ENCODE measurements around the gene SULT2B1. TPM values are rescaled to one million over a fixed set of nuclear protein-coding genes. Genes with fewer than 3 reads are reported as not detected.

The SULT2B1 gene
- polyA plus RNA-seq, 1 experiment = 0.25 TPM

DNA sequence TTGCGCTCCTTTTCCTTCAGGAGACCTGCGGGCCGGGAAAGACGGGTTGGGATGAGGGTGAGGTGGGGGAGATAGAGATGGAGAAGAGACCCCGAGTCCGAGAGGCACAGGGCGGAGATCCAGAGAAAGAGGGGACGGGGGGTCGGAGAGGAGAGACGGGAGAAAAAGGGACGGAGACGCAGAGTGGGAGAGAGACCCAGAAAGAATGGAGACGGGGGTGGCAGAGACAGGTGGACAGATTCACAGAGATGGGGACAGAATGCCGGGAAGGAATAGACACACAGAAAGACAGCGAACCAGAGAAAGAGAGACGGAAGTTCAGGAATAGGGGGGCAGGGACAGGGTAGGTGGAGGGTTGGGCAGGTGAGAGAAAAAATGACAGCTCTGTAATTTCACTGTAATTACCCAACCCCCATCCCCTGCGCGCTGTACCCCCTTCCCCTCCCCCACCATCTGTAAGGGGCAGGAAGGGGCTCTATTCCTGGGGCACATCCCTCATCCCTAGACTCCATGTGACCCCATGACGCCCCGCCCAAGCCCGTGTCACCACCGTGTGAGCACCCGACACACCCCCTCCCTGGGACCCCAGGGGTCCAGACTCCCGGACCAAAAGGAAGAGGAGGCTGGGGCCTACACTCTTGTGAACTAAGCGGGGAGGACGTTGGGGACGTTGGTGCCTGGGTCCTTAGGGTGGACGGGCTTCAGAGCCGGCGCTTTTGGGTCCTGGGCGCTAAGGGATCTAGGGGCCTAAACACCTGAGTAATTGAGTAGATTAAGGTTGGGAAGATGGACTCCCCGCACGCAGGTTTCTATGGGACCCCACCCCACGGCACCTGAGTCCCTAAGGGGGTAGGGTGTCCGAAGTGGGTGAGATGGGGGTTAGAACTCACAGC lies 84.2 kb downstream of the SULT2B1 start:
- H3K36me3 ChIP-seq (ENCODE audit: control insufficient read depth, insufficient read depth, low read length) = no peaks in the 10 kb centered on the region
- no peak for DNase-seq (ENCODE audit: low read depth)
- H3K27me3 ChIP-seq (ENCODE audit: control insufficient read depth, insufficient read depth, low read length) = peaks cover 4% of the 10 kb centered on the region; the same call in 1 of the 2 replicates
- ChIA-PET POLR2A (no interaction called here), CTCF (interaction anchor here (1.2 kb wide), 1 partner anchor 9 kb away, joined by 3 read pairs; no protein-coding TSS in a partner anchor)
- TF ChIP-seq, protein P1, sequence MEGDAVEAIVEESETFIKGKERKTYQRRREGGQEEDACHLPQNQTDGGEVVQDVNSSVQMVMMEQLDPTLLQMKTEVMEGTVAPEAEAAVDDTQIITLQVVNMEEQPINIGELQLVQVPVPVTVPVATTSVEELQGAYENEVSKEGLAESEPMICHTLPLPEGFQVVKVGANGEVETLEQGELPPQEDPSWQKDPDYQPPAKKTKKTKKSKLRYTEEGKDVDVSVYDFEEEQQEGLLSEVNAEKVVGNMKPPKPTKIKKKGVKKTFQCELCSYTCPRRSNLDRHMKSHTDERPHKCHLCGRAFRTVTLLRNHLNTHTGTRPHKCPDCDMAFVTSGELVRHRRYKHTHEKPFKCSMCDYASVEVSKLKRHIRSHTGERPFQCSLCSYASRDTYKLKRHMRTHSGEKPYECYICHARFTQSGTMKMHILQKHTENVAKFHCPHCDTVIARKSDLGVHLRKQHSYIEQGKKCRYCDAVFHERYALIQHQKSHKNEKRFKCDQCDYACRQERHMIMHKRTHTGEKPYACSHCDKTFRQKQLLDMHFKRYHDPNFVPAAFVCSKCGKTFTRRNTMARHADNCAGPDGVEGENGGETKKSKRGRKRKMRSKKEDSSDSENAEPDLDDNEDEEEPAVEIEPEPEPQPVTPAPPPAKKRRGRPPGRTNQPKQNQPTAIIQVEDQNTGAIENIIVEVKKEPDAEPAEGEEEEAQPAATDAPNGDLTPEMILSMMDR (IDR thresholded peaks at IDR 0.05; ENCODE audit: insufficient read depth, low read depth, low read length) = no peak
- H3K4me3 ChIP-seq (ENCODE audit: low read depth, low read length) = peak overlapping the region; percentile 65

DNA sequence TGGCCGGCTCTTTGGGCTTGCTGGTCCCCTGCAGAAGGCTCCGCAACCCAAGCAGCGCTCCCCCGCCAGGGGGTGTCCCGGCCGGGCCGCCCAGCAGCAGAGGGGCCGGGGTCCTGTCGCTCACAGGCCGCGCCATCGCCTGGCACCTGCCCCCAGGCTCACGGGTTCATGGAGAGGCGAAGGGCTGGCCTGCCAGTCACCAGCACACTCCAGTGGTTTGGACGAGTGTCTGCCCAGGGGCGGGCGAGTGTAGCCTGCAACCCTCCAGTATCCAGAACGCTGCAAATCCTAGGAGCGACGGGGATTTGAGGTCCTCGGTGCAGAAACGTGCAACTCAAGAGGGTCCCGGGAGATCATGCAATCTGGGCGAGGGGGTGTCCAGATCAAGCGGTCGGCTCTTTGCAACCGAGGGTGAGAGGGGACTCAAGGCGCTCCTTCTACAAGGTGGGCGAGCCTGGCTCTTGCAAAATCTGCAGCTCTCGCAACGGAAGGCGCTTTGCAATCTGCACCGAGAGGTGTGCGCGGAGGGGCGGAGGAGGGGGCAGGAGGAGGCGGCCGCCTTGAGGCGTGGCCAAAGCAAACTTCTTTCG lies 85.0 kb downstream of the SULT2B1 start, which contains the start of gene DBP:
DBP (minus strand) TSS at position 521 of the 590 bp plus-strand sequence; CDS start at position 136, 385 bp downstream.
- TF ChIP-seq, protein P1 (IDR thresholded peaks at IDR 0.05; ENCODE audit: insufficient read depth, low read depth, low read length) = peak; percentile 24; the same call in 1 of the 2 replicates
- no peak for DNase-seq (ENCODE audit: low read depth)
- Histone ChIP-seq H3K4me3 (ENCODE audit: low read depth, low read length) (peak within 1 kb of the TSS; percentile 65), H3K27me3 (ENCODE audit: control insufficient read depth, insufficient read depth, low read length) (peaks cover 4% of the 10 kb centered on the region; the same call in 1 of the 2 replicates), H3K36me3 (ENCODE audit: control insufficient read depth, insufficient read depth, low read length) (no peaks in the 10 kb centered on the region)
- POLR2A ChIA-PET = no interaction called here
- CTCF ChIA-PET = interaction anchor here (1.2 kb wide), 1 partner anchor 9 kb away, joined by 3 read pairs; no protein-coding TSS in a partner anchor

DNA sequence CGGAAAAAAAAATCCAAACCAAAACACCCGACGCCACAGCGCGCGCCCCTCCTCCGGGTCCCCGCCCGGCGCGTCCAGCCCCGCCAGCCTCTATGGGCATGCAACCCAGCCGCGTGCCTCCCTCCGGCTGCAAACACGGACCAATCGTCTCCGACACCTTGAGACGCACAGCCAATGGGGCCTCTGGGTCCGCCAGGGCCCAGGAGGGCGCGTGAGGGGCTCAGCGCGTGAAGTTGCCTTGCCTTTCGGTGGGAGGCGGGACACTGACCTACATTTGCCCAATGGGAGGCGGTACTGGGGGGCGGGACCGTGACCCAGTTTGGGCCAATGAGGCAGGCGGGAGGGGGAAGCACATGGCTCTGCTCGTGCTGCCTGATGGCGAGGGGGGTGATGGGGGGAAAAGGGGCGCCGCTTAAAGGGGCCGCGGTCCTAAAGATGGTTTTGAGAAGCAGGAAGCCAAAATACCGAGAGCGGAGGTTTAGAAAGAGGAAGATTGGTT lies 85.5 kb downstream of the SULT2B1 start:
- Histone ChIP-seq H3K27me3 (ENCODE audit: control insufficient read depth, insufficient read depth, low read length) (peaks cover 4% of the 10 kb centered on the region; the same call in 1 of the 2 replicates), H3K4me3 (ENCODE audit: low read depth, low read length) (peak overlapping the region; percentile 65), H3K36me3 (ENCODE audit: control insufficient read depth, insufficient read depth, low read length) (no peaks in the 10 kb centered on the region)
- TF ChIP-seq, protein P1 (IDR thresholded peaks at IDR 0.05; ENCODE audit: insufficient read depth, low read depth, low read length) = no peak
- DNase-seq (ENCODE audit: low read depth) = peak; percentile 97
- POLR2A ChIA-PET = no interaction called here
- CTCF ChIA-PET = interaction anchor here (1.2 kb wide), 1 partner anchor 10 kb away, joined by 3 read pairs; no protein-coding TSS in a partner anchor

DNA sequence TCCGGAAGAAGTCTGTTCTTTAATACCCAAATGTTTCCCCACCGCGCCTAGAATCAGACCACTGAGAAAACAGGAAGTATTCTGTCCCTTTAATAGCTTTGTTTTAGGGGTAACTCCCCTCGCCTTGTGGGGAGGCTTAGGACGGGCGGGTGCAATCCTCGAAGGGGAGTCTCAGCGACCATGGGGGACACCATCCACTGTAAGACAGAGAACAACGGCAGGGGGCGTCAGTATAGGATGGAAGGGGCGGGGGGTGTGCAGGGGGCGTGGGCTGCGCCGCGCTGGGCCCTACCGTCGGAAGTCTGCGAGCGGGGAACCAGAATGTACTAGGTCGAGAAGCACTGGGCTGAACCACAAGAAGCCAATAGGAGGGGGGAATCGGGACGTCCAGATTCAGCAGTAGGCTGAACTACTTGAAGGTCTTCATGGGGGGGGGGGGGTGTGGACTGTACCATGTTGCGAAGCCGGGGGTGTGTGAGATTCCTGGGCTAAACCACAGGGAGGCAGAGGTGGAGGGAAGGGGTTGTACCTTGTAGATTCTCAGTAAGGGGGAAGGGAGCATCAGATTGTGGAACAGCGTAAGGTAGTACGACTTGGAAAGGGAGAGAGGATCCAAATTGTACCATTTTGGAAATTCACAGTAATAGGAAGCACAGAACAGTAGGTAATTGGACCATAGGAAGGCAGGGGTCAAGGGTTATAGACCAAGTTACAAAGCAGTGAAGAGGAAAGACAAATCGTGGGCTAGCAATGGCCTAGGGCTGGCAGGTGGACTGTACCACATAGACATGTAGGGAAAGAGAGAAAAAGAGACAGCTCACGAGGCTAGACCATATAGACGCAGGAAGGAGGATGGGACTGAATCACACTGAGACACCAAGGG lies 86.2 kb downstream of the SULT2B1 start:
- Histone ChIP-seq H3K4me3 (ENCODE audit: low read depth, low read length) (peak overlapping the region; percentile 65), H3K36me3 (ENCODE audit: control insufficient read depth, insufficient read depth, low read length) (no peaks in the 10 kb centered on the region), H3K27me3 (ENCODE audit: control insufficient read depth, insufficient read depth, low read length) (peaks cover 4% of the 10 kb centered on the region; the same call in 1 of the 2 replicates)
- TF ChIP-seq, protein P1 (IDR thresholded peaks at IDR 0.05; ENCODE audit: insufficient read depth, low read depth, low read length) = peak; percentile 34; the same call in 1 of the 2 replicates
- peak; percentile 59 for DNase-seq (ENCODE audit: low read depth)
- ChIA-PET POLR2A (no interaction called here), CTCF (no interaction called here)
